Neuron (in vitro differentiated cells): Measurements from ENCODE around the gene PPM1H.

Experiments
- H2AFZ ChIP-seq: one replicate; pipeline ENCODE4 v1.6.1; 2013; ENCODE audit warnings: low read depth, mild to moderate bottlenecking, inconsistent platforms, low read length, moderate library complexity
- H3K27me3 ChIP-seq: one replicate; pipeline ENCODE4 v1.6.1; 2013; ENCODE audit warnings: low read length; ENCODE audit not compliant: insufficient read depth
- H3K36me3 ChIP-seq: one replicate; pipeline ENCODE4 v1.6.1; 2013; ENCODE audit warnings: low read length; ENCODE audit not compliant: insufficient read depth
- H3K4me1 ChIP-seq: one replicate; pipeline ENCODE4 v1.6.1; 2013; ENCODE audit warnings: low read length; ENCODE audit not compliant: insufficient read depth
- H3K4me3 ChIP-seq: 2 replicates; pipeline ENCODE4 v1.5.1; 2013; ENCODE audit warnings: mild to moderate bottlenecking, low read length, moderate library complexity
- H3K9me3 ChIP-seq: one replicate; pipeline ENCODE4 v1.6.1; 2013; ENCODE audit warnings: low read length

The PPM1H gene

DNA sequence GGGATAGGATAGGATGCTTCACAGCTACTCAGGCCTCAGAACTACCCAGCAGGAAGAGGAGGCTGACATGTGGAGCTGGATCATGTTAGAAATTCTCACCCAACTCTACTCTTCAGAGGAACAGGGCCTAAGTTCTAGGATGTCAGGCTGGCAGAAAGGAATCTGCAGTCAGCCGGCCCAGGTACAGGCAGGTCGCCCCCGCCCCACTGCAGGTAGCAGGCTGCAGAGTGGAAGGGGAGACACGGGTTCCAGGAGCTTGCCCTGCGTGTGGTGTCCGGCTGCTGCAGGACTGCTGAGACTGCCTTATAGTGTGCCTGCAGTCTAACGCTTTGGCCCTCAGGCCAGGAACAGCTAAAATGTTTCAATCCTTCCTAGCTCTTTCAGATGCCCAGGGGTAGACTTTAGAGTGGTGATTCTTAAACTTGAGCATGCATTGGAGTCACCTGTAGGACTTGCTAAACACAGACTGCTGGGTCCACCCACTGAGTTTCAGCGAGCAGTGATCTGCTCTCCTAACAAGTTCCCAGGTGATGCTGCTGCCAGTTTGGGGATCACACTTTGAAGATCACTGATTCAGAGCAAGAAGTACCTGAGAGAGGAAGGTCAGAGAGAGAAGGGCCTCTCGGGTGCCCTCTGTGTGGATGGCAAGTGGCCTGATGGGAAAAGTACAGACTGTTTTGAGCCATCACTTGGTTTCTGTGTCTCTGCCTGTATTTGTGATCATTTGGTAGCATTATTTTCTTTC is 153.6 kb downstream of the PPM1H start:
- H3K27me3 ChIP-seq: no peaks in the 10 kb centered on the region
- peaks cover 24% of the 10 kb centered on the region for H3K4me1 ChIP-seq
- no peaks in the 10 kb centered on the region for H3K36me3 ChIP-seq
- no peak overlapping the region for H2AFZ ChIP-seq
- H3K9me3 ChIP-seq: no peaks in the 10 kb centered on the region
- H3K4me3 ChIP-seq: no peak overlapping the region

DNA sequence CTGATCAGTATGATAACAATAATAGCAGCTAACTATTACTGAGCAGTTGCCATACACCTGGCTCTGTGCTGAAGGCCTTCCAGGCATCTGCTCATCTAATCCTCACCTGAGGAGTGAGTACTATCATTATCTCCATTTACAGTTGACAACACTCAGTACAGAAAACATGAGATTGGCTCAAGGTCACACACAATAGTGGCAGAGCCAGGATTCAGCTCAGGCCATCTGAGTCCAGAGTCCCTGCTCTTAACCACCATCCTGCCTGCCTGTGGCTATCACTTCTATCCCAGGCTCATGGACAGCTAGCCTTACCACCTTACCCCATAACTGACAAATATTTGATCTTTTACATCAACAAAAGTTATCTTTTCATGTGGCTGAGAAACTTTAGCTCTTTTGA is 155.5 kb downstream of the PPM1H start:
- no peaks in the 10 kb centered on the region for H3K36me3 ChIP-seq
- H3K9me3 ChIP-seq: no peaks in the 10 kb centered on the region

DNA sequence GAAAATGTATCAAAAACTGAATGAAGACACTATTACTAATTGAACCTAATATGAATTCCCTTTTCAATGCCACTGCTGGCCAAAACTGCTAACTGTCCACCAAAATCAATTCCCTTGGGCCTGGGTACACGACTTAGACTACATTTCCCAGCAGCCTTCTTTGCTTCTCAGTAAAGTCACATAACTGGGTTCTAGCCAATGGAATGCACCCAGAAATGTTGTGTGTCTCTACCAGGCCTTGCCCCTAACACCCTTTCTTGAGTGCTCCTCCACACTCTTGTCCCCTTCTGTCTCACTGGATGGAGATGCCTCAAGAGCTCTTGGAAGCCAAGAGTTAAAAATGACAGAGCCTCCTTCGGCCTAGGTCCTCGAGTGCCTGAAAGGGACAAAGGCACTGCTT is 156.8 kb downstream of the PPM1H start:
- peaks cover 16% of the 10 kb centered on the region for H3K4me1 ChIP-seq

More for the DNA sequence above, 155.5 kb downstream of the PPM1H start:
- H3K4me1 ChIP-seq: peaks cover 16% of the 10 kb centered on the region
- no peak overlapping the region for H2AFZ ChIP-seq
- H3K4me3 ChIP-seq: no peak overlapping the region
- H3K27me3 ChIP-seq: no peaks in the 10 kb centered on the region

DNA sequence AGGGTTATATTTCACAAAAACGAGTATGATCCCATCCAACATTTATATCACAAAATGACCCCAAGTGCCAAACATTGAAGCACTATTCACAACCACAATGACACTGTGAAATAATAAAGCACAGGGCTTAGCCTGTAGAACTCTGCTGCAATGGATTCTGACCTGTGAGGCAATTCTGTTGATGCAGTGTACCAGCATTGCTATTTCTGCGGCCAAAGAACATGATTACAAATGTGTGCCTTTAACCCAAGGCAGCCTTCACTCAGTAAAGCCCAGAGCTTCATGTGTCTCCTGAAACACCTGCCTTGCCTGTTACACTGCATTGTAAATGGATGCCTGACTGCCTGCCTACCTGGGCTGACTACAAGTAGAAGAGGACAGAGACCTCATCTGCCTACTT is 158.0 kb downstream of the PPM1H start:
- Histone ChIP-seq H2AFZ (no peak overlapping the region), H3K4me1 (peaks cover 7% of the 10 kb centered on the region), H3K4me3 (no peak overlapping the region), H3K27me3 (no peaks in the 10 kb centered on the region), H3K9me3 (no peaks in the 10 kb centered on the region), H3K36me3 (no peaks in the 10 kb centered on the region)

More for the DNA sequence above, 156.8 kb downstream of the PPM1H start:
- H3K9me3 ChIP-seq: no peaks in the 10 kb centered on the region
- H3K36me3 ChIP-seq: no peaks in the 10 kb centered on the region
- H2AFZ ChIP-seq: no peak overlapping the region
- no peaks in the 10 kb centered on the region for H3K27me3 ChIP-seq
- no peak overlapping the region for H3K4me3 ChIP-seq

DNA sequence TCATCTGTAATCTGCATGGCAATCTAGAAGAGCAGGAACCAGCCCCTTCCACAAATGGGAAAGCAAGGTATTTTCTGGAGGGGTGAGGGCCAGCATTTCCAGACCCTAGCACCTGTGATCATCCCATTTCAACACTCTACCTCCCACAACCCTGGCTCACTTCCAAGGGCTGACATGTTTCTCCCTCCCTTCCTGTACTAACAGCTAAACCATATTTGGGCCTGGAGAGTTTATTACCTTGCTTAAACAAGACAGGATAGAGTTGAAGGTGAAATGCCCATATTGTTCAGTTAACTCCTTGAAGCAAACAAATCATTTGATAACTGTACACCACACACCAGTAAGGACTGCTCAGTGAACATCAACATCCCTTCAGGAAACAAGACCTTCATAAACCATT is 158.4 kb downstream of the PPM1H start:
- Histone ChIP-seq H3K9me3 (no peaks in the 10 kb centered on the region), H3K36me3 (no peaks in the 10 kb centered on the region), H3K27me3 (no peaks in the 10 kb centered on the region), H2AFZ (no peak overlapping the region), H3K4me3 (no peak overlapping the region), H3K4me1 (peaks cover 7% of the 10 kb centered on the region)

DNA sequence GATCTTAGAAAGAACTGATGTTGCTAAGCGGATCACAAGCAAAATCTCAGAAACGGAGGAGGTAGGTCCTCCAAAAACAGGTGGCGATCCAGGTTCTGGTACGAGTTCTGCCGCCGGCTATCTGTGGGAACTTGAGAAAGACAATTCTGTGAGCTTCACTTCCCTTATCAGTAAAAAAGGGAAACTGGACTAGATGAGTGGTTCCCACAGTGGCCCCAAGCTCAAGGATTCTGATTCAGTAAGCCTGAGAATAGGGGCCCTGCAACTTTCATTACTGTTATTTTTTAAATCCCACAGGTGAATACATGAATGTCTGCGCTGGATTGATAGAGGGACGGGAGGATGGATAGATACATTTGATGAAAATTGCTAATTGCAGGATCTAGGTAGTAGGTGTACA is 160.2 kb downstream of the PPM1H start:
- Histone ChIP-seq H3K9me3 (no peaks in the 10 kb centered on the region), H3K36me3 (no peaks in the 10 kb centered on the region), H2AFZ (no peak overlapping the region), H3K4me1 (peaks cover 22% of the 10 kb centered on the region), H3K27me3 (no peaks in the 10 kb centered on the region), H3K4me3 (no peak overlapping the region)

DNA sequence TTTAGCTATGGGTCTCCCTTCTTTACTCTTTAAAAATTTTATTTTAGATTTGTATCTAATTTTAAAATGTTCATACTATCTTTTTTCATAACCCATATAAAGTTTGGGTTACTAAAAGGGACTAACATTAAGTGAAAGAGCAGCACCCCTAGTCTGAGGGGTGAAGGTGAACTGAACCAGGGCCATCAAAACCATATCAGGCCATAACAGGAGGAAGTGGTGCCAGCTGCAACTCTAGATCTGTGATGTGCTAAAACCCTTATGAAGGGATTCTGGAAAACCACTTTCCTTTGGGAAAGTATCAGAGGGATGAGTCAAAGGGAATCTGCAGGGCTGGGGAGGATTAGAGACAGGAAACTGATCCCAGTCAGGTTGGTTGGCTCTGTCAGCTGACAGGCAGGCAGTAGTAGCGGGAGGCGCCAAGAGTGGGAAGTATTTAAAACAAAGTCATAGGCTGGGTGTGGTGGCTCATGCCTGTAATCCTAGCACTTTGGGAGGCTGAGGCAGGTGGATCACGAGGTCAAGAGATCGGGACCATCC is 162.5 kb downstream of the PPM1H start:
- H3K4me1 ChIP-seq: peaks cover 26% of the 10 kb centered on the region
- no peak overlapping the region for H3K4me3 ChIP-seq
- no peaks in the 10 kb centered on the region for H3K36me3 ChIP-seq
- H2AFZ ChIP-seq: no peak overlapping the region
- no peaks in the 10 kb centered on the region for H3K27me3 ChIP-seq
- no peaks in the 10 kb centered on the region for H3K9me3 ChIP-seq

DNA sequence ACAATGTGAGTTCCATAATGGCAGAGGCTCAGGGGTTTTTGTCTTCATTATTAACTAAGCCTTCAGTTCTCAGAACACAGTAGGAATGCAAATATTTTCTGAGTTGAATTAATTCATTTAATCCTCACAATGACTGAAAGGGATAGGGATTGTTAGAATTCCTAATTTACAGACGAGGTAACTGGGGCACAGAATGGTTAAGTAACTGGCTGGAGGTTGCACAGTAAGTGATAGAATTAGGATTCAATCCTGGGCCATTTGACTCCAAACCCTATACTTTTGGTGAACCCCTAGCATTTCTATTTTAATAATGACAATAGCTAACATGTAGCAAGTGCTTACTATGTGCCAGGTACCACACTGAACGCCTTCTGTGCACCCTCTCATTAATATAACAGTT is 163.1 kb downstream of the PPM1H start:
- Histone ChIP-seq H3K4me1 (peaks cover 26% of the 10 kb centered on the region), H3K36me3 (no peaks in the 10 kb centered on the region), H3K9me3 (no peaks in the 10 kb centered on the region), H3K4me3 (no peak overlapping the region), H2AFZ (no peak overlapping the region), H3K27me3 (no peaks in the 10 kb centered on the region)

DNA sequence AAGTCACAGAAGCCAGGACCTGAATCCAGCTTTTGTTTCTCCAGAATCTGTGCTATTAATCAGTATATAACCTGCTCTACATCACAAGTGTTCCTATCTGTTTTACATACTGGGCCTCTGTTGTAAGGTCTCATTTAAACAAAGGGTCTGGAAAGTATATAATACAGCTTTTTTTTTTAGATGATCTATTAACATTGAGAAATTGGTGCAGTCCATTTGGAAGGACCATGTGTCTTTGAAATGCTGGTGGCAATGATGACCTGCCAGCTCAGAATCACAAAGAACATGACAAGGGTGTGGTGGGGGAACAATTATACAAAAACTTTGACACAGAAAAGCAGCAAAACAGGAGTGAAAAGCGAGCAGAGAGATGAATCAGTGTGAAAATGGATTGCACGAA is 164.6 kb downstream of the PPM1H start:
- Histone ChIP-seq H3K27me3 (no peaks in the 10 kb centered on the region), H2AFZ (no peak overlapping the region), H3K4me1 (peaks cover 26% of the 10 kb centered on the region), H3K4me3 (no peak overlapping the region), H3K36me3 (no peaks in the 10 kb centered on the region), H3K9me3 (no peaks in the 10 kb centered on the region)

DNA sequence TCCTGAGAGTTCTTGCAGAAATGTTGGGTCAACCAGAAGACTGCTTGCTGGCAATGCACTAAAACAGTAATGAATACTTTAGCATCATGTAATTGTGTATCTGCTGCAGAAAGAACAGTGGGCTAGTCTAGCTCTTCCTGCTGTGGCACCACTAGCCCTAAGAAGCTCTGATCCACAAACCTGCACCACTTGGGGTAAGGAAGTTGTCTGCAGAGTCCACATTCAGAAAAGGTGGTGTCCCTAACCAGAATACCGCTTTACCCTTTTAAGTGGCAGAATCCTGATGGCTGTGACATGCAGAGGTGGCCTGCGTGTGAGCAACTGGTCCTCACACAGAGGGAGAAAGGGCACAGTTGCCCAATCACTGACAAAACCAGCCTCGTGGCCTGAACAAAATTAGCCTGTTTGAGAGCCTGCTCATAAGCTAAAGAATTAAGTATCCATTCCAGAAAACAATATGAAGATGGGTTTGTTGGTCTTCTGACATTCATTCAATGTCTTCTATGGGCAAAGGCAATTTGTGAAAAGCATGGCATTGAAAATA is 165.8 kb downstream of the PPM1H start:
- Histone ChIP-seq H2AFZ (no peak overlapping the region), H3K27me3 (no peaks in the 10 kb centered on the region), H3K9me3 (peaks cover 2% of the 10 kb centered on the region), H3K4me1 (peaks cover 26% of the 10 kb centered on the region), H3K36me3 (no peaks in the 10 kb centered on the region), H3K4me3 (no peak overlapping the region)

DNA sequence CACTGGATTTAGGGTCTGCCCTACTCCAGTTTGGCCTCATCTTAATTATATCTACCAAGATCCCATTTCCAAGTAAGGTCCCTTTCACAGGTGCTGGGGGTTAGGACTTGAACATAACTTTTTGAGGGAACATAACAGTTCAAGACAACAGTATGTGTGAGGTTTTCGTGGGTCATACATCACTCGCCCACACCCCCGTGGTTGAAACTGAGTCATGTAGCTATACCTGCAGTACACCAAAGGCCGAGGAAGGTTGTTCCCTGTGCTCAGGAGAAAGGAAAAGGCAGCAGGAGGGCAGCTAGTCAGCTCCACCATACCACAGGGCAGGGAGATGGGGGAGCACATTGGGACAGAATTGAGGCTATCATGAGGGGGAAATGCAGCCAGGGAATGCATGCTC is 167.0 kb downstream of the PPM1H start:
- H3K36me3 ChIP-seq: no peaks in the 10 kb centered on the region
- peaks cover 26% of the 10 kb centered on the region for H3K4me1 ChIP-seq
- H2AFZ ChIP-seq: no peak overlapping the region
- no peaks in the 10 kb centered on the region for H3K27me3 ChIP-seq
- H3K9me3 ChIP-seq: peaks cover 2% of the 10 kb centered on the region
- no peak overlapping the region for H3K4me3 ChIP-seq

DNA sequence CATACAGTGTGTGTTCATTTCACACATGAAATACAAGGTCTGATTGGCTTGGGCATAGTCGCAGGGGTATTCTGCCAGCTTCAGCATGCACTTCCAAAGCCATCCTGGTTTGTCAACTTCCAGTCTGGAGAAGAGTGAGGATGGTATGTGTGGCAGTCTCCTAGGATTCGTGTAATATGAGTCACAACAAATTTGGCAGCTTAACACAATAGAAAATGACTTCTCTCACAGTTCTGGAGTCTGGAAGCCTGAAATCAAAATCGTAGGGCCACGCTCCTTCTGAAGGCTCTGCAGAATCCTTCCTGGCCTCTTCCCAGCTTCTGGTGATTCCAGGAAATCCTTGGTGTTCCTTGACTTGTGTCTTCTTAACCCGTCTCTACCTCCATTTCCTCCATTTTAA is 167.5 kb downstream of the PPM1H start:
- Histone ChIP-seq H3K4me1 (peaks cover 26% of the 10 kb centered on the region), H2AFZ (no peak overlapping the region), H3K36me3 (no peaks in the 10 kb centered on the region), H3K9me3 (peaks cover 2% of the 10 kb centered on the region), H3K4me3 (no peak overlapping the region), H3K27me3 (no peaks in the 10 kb centered on the region)

DNA sequence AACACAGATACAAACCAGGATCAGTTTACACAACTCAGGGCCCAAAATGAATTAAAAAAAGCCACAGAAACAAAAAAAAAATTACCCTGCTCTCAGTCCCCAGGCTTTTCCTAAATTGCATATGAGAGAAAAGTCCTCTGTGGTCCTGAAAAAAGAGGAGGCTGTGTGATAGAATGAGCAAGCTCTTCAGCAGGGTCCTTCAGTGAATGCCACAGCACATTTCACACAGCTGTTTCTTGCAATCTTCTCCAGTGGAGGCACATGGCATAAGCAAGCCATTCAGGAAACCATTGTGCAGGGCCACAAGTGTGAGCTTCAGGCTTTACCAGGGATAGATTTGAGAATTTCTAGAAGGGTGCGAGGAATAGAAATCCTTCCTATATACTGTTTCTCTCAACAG is 168.5 kb downstream of the PPM1H start:
- peaks cover 19% of the 10 kb centered on the region for H3K4me1 ChIP-seq
- H2AFZ ChIP-seq: no peak overlapping the region
- H3K4me3 ChIP-seq: no peak overlapping the region
- H3K36me3 ChIP-seq: no peaks in the 10 kb centered on the region
- no peaks in the 10 kb centered on the region for H3K27me3 ChIP-seq
- peaks cover 2% of the 10 kb centered on the region for H3K9me3 ChIP-seq
